ENCODE measurements around the gene TXNDC5. TPM values are rescaled to one million over a fixed set of nuclear protein-coding genes. Genes with fewer than 3 reads are reported as not detected.

Gene TXNDC5
- total RNA-seq, 2 experiments from 2014 or later = 49.3 to 51.0 TPM

- Mint-ChIP-seq H3K9me3 (no peaks in the 10 kb centered on the region), H3K27ac (no peak overlapping the region), H3K4me3 (no peak overlapping the region), H3K27me3 (no peaks in the 10 kb centered on the region), H3K4me1 (ENCODE audit: low read depth) (no peaks in the 10 kb centered on the region), H3K36me3 (ENCODE audit: low read depth) (no peaks in the 10 kb centered on the region)
- no peak for DNase-seq
- no peak for TF ChIP-seq CTCF (IDR thresholded peaks at IDR 0.05)
- POLR2A ChIA-PET = no interaction called here
- CTCF ChIA-PET = no interaction called here
- no peak for ATAC-seq
- intact Hi-C loops (cut with micrococcal nuclease) = no loop called here
Measured at GRCh38 chr6:7866526-7866925, 44.1 kb downstream of the TXNDC5 start.

DNA sequence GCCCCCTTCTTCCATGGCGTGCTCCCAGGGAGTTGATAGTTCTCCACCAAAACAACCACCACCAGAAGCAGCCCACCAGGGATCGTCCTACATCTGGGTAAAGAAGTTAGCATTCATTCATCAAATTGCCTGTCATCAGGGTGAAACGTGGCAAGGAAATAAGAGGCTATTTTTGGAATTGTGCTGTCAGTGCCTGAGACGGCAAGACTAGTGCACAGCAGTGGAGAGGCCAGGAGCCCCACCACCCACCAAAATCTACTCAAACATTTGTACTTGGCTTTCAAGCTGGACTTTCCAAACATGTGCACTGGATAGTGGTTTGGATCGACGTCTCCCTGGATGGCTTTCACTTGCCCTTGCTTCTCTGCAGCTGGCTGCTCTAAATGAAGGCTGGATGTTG is 44.8 kb downstream of the TXNDC5 start:
- Mint-ChIP-seq H3K4me3 (no peak overlapping the region), H3K36me3 (ENCODE audit: low read depth) (no peaks in the 10 kb centered on the region), H3K27me3 (no peaks in the 10 kb centered on the region), H3K9me3 (no peaks in the 10 kb centered on the region), H3K4me1 (ENCODE audit: low read depth) (no peaks in the 10 kb centered on the region), H3K27ac (no peak overlapping the region)
- TF ChIP-seq CTCF (IDR thresholded peaks at IDR 0.05) = no peak
- intact Hi-C loops (cut with micrococcal nuclease) = no loop called here
- POLR2A ChIA-PET = no interaction called here
- DNase-seq (no peak), ATAC-seq (no peak)
- CTCF ChIA-PET = no interaction called here

DNA sequence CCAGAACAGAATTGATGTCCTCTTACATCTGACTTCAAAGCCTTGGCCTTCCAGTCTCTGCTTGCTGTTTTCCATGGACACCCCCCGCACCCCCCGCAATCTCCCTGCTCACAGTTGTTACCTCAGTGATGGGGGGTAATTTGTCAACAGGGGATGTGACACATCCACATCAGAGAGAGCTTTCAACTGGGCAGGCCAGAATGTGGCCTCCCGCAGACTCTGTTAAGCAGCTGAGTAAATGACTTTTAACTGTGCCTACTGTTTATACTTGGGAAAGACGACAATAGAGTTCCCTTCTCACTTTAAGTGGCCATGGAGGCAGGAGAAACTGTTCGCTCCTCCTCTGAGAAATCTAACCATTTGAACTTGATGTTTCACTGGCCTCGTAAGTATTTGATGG is 51.0 kb downstream of the TXNDC5 start:
- TF ChIP-seq CTCF (IDR thresholded peaks at IDR 0.05) = no peak
- ATAC-seq = no peak
- DNase-seq = no peak
- H3K4me3 Mint-ChIP-seq = no peak overlapping the region
- POLR2A ChIA-PET = no interaction called here
- H3K4me1 Mint-ChIP-seq (ENCODE audit: low read depth) = no peaks in the 10 kb centered on the region
- intact Hi-C loops (cut with micrococcal nuclease) = no loop called here
- H3K36me3 Mint-ChIP-seq (ENCODE audit: low read depth) = no peaks in the 10 kb centered on the region
- no peaks in the 10 kb centered on the region for H3K27me3 Mint-ChIP-seq
- no peak overlapping the region for H3K27ac Mint-ChIP-seq
- CTCF ChIA-PET = no interaction called here
- no peaks in the 10 kb centered on the region for H3K9me3 Mint-ChIP-seq

GRCh38 chr6:7851780-7852179 is 58.8 kb downstream of the TXNDC5 start:
- ChIA-PET POLR2A (no interaction called here), CTCF (no interaction called here)
- no peaks in the 10 kb centered on the region for H3K4me1 Mint-ChIP-seq (ENCODE audit: low read depth)
- DNase-seq (no peak), ATAC-seq (no peak)
- H3K27ac Mint-ChIP-seq = no peak overlapping the region
- intact Hi-C loops (cut with micrococcal nuclease) = no loop called here
- TF ChIP-seq CTCF (IDR thresholded peaks at IDR 0.05) = no peak
- H3K9me3 Mint-ChIP-seq = peaks cover 7% of the 10 kb centered on the region
- H3K36me3 Mint-ChIP-seq (ENCODE audit: low read depth) = no peaks in the 10 kb centered on the region
- peaks cover 1% of the 10 kb centered on the region for H3K27me3 Mint-ChIP-seq
- H3K4me3 Mint-ChIP-seq = no peak overlapping the region

- Mint-ChIP-seq H3K36me3 (ENCODE audit: low read depth) (no peaks in the 10 kb centered on the region), H3K9me3 (peaks cover 7% of the 10 kb centered on the region), H3K4me3 (no peak overlapping the region), H3K4me1 (ENCODE audit: low read depth) (no peaks in the 10 kb centered on the region), H3K27ac (no peak overlapping the region), H3K27me3 (peaks cover 1% of the 10 kb centered on the region)
- POLR2A ChIA-PET = no interaction called here
- CTCF ChIA-PET = no interaction called here
- ATAC-seq (no peak), DNase-seq (no peak)
- no peak for TF ChIP-seq CTCF (IDR thresholded peaks at IDR 0.05)
- intact Hi-C loops (cut with micrococcal nuclease) = no loop called here
Measured at GRCh38 chr6:7848229-7848628, 62.4 kb downstream of the TXNDC5 start.

Measured in activated CD8-positive, alpha-beta T cell treated with anti-CD3 and anti-CD28 coated beads for 36 hours (primary cell).